Osteocyte (in vitro differentiated cells): ENCODE results near the gene BCL2L1. TPM values are rescaled to one million over a fixed set of nuclear protein-coding genes. Genes with fewer than 3 reads are reported as not detected.

ENCODE experiments used
- DNase-seq: peaks from one replicate; pipeline ENCODE4 v3.0.0; 2021; ENCODE audit warnings: mixed read lengths; ENCODE audit not compliant: unreplicated experiment; ENCODE audit errors: extremely low spot score
- H3K27ac Mint-ChIP-seq: one replicate; pipeline ENCODE4 v1.8.0; 2021; ENCODE audit warnings: mild to moderate bottlenecking, mixed read lengths; ENCODE audit not compliant: unreplicated experiment
- H3K27me3 Mint-ChIP-seq: one replicate; pipeline ENCODE4 v1.8.0; 2021; ENCODE audit warnings: mixed read lengths; ENCODE audit not compliant: unreplicated experiment
- H3K36me3 Mint-ChIP-seq: one replicate; pipeline ENCODE4 v1.8.0; 2021; ENCODE audit warnings: mixed read lengths; ENCODE audit not compliant: unreplicated experiment
- H3K4me1 Mint-ChIP-seq: one replicate; pipeline ENCODE4 v1.8.0; 2021; ENCODE audit warnings: mixed read lengths; ENCODE audit not compliant: unreplicated experiment
- H3K4me3 Mint-ChIP-seq: one replicate; pipeline ENCODE4 v1.8.0; 2021; ENCODE audit warnings: mild to moderate bottlenecking, moderate library complexity, mixed read lengths; ENCODE audit not compliant: unreplicated experiment
- H3K9me3 Mint-ChIP-seq: one replicate; pipeline ENCODE4 v1.8.0; 2021; ENCODE audit warnings: mixed read lengths; ENCODE audit not compliant: unreplicated experiment
- CTCF ChIP-seq: fragments of 200-600 bp; sonication (generic); IDR thresholded peaks from 2 replicates; pipeline ENCODE4 v1.5.0; 2021; ENCODE audit warnings: antibody characterized with exemption, mild to moderate bottlenecking, moderate library complexity
- total RNA-seq: library from RNA; stranded (reverse); gene quantifications from 2 replicates; pipeline ENCODE4 v1.2.1, GENCODE V29; 2021

BCL2L1 gene
- total RNA-seq, 1 donor from 2014 or later = 67.0 TPM

- peak overlapping the region; percentile 98 for H3K27ac Mint-ChIP-seq
- TF ChIP-seq CTCF = no peak
- H3K9me3 Mint-ChIP-seq = no peaks in the 10 kb centered on the region
- no peak for DNase-seq
- no peaks in the 10 kb centered on the region for H3K27me3 Mint-ChIP-seq
- H3K4me3 Mint-ChIP-seq = no peak overlapping the region
- H3K36me3 Mint-ChIP-seq = peaks cover 32% of the 10 kb centered on the region
- H3K4me1 Mint-ChIP-seq = peaks cover 69% of the 10 kb centered on the region
These were observed 11.2 kb downstream of the BCL2L1 start for GRCh38 chr20:31711179-31712111.

GRCh38 chr20:31710423-31711108 is 12.1 kb downstream of the BCL2L1 start:
- DNase-seq = no peak
- H3K36me3 Mint-ChIP-seq = peaks cover 30% of the 10 kb centered on the region
- peaks cover 61% of the 10 kb centered on the region for H3K4me1 Mint-ChIP-seq
- H3K27ac Mint-ChIP-seq = peak overlapping the region; percentile 98
- no peak overlapping the region for H3K4me3 Mint-ChIP-seq
- no peak for TF ChIP-seq CTCF
- H3K27me3 Mint-ChIP-seq = no peaks in the 10 kb centered on the region
- no peaks in the 10 kb centered on the region for H3K9me3 Mint-ChIP-seq

- no peak overlapping the region for H3K27ac Mint-ChIP-seq
- TF ChIP-seq CTCF = no peak
- DNase-seq = no peak
- no peak overlapping the region for H3K4me3 Mint-ChIP-seq
- no peaks in the 10 kb centered on the region for H3K9me3 Mint-ChIP-seq
- H3K36me3 Mint-ChIP-seq = peaks cover 30% of the 10 kb centered on the region
- peaks cover 60% of the 10 kb centered on the region for H3K4me1 Mint-ChIP-seq
- no peaks in the 10 kb centered on the region for H3K27me3 Mint-ChIP-seq
These were observed 12.7 kb downstream of the BCL2L1 start for GRCh38 chr20:31709939-31710338.

- Mint-ChIP-seq H3K36me3 (peaks cover 27% of the 10 kb centered on the region), H3K9me3 (no peaks in the 10 kb centered on the region), H3K4me3 (no peak overlapping the region), H3K27me3 (no peaks in the 10 kb centered on the region), H3K27ac (peak overlapping the region; percentile 3), H3K4me1 (peaks cover 62% of the 10 kb centered on the region)
- TF ChIP-seq CTCF = no peak
- DNase-seq = no peak
These were observed 13.7 kb downstream of the BCL2L1 start for GRCh38 chr20:31708736-31709534.
